Ovary (tissue), 3 donors: ENCODE results near the gene TOMM34.

Experiments
- POLR2A ChIP-seq: fragments of 450-650 bp; IDR thresholded peaks from one replicate; pipeline ENCODE4 v1.6.1; 2017; ENCODE audit warnings: antibody characterized with exemption, mild to moderate bottlenecking, moderate library complexity
- TF ChIP-seq, protein P1 (sequence below), 3 donors: fragments of 450-650 bp in 2 of 3; fragments of 200-600 bp in 1 of 3; IDR thresholded peaks; one replicate each; pipeline versions ENCODE4 v1.5.1 to v1.8.0; 2016 to 2022; ENCODE audit warnings: antibody characterized with exemption in 3 of 3, mild to moderate bottlenecking in 1 of 3
- donor health status: DM: no; HTN: no; CAD: no.

GRCh38 chr20:44948513-44948912, 11.7 kb downstream of the TOMM34 start:
- TF ChIP-seq, protein P1, sequence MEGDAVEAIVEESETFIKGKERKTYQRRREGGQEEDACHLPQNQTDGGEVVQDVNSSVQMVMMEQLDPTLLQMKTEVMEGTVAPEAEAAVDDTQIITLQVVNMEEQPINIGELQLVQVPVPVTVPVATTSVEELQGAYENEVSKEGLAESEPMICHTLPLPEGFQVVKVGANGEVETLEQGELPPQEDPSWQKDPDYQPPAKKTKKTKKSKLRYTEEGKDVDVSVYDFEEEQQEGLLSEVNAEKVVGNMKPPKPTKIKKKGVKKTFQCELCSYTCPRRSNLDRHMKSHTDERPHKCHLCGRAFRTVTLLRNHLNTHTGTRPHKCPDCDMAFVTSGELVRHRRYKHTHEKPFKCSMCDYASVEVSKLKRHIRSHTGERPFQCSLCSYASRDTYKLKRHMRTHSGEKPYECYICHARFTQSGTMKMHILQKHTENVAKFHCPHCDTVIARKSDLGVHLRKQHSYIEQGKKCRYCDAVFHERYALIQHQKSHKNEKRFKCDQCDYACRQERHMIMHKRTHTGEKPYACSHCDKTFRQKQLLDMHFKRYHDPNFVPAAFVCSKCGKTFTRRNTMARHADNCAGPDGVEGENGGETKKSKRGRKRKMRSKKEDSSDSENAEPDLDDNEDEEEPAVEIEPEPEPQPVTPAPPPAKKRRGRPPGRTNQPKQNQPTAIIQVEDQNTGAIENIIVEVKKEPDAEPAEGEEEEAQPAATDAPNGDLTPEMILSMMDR (IDR thresholded peaks at IDR 0.05), result no peak
- no peak for TF ChIP-seq POLR2A
